GM12875 (cell line): ENCODE results near the gene HSD17B4.

Experiments
- H3K4me3 ChIP-seq: one replicate; pipeline ENCODE4 v1.5.1; 2011; ENCODE audit warnings: low read depth, low read length, control low read depth
- TF ChIP-seq, protein P1 (sequence below): IDR thresholded peaks from 2 replicates; pipeline ENCODE4 v1.5.1; 2011; ENCODE audit warnings: low read depth, mild to moderate bottlenecking, control low read depth, inconsistent platforms, low read length, moderate library complexity, borderline replicate concordance; ENCODE audit not compliant: insufficient read depth

Gene HSD17B4

DNA sequence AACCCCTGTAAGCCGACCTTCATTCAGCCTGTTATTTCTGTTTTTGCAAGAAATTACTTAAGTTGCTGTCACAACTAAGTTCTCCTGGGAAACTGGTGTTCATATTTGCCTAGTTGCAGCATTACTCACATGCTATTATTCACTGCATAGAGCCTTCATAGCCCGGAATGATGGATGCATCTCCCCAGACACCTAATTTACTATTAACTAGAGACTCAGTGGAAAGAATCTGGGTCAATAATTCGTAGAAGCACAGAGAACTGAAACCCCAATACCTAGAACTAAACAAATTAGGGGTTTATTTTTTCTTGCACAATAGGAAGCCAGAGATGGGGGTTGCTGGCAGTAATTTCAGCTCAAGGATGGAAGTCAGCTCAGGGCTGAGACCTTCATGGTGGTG lies 131.4 kb downstream of the HSD17B4 start:
- no peak overlapping the region for H3K4me3 ChIP-seq

More for the DNA sequence above, 131.4 kb downstream of the HSD17B4 start:
- TF ChIP-seq, protein P1, sequence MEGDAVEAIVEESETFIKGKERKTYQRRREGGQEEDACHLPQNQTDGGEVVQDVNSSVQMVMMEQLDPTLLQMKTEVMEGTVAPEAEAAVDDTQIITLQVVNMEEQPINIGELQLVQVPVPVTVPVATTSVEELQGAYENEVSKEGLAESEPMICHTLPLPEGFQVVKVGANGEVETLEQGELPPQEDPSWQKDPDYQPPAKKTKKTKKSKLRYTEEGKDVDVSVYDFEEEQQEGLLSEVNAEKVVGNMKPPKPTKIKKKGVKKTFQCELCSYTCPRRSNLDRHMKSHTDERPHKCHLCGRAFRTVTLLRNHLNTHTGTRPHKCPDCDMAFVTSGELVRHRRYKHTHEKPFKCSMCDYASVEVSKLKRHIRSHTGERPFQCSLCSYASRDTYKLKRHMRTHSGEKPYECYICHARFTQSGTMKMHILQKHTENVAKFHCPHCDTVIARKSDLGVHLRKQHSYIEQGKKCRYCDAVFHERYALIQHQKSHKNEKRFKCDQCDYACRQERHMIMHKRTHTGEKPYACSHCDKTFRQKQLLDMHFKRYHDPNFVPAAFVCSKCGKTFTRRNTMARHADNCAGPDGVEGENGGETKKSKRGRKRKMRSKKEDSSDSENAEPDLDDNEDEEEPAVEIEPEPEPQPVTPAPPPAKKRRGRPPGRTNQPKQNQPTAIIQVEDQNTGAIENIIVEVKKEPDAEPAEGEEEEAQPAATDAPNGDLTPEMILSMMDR = no peak
